ENCODE data around the gene MAPK8IP2. TPM values are rescaled to one million over a fixed set of nuclear protein-coding genes. Genes with fewer than 3 reads are reported as not detected.

The MAPK8IP2 gene
- total and polyA plus RNA-seq, 2 of the 4 experiments (the other 2 are of a cell fraction): under 0.01 to 0.14 TPM

DNA sequence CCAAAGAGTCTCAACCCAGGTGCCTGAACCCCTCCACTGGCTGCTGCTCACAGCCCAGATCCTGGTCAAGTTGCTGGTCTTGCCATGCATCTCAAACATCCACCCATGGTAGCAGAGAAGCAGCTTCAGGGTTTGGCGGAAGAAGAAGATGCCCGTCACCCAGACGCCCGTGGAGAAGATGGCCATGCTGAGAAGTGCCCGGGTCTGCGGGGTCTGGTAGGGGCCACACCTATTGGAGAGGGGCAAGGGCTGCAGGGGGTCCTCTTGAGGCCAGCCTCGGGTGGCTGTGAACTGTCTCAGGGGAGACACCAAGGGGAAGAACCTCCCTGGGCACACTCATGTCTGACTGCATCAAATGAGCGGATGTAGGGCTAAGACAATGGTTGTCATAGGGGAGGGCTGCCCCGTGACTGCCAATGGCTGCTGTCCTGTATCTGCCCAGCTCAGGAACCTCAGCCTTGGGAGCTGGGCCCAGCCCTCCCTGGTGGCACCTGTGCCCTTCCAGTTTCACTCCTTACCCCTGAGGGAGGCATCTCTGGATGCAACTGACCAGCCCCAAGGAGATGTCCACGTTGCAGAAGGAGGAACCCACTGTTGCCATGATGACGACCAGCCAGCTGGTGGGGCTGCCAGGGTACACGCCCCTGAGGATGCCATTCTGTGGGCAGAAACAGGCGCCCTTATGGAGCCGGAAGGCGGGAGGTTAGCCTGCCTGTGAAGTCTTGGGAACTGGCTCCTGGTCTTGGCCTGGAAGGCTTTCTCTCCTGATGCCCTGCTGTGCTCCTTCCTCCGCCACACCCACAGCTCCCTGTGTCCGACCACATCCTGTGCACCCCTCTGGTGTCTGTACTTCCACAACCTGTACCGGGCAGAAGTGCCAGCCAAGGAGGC is 23.5 kb upstream of the MAPK8IP2 start:
- Histone ChIP-seq H3K9me1 (ENCODE audit: insufficient read depth, low read length) (peaks cover 28% of the 10 kb centered on the region), H3K4me1 (ENCODE audit: control insufficient read depth, insufficient read depth, low read length) (peaks cover 17% of the 10 kb centered on the region), H3K23ac (ENCODE audit: low read depth, low read length) (no peak overlapping the region), H3K9me3 (ENCODE audit: control insufficient read depth, insufficient read depth, low read length) (no peaks in the 10 kb centered on the region), H2BK5ac (ENCODE audit: low read depth, low read length, poor library complexity, severe bottlenecking) (no peak overlapping the region), H2BK120ac (ENCODE audit: low read depth, low read length) (no peak overlapping the region), H3K27me3 (ENCODE audit: control insufficient read depth, insufficient read depth, low read length) (no peaks in the 10 kb centered on the region), H3K56ac (ENCODE audit: extremely low read depth, insufficient read depth, low read length) (no peak overlapping the region), H4K20me1 (ENCODE audit: insufficient read depth, low read length) (no peaks in the 10 kb centered on the region), H3K27ac (ENCODE audit: insufficient read depth, low read length) (no peak overlapping the region), H3K4me3 (ENCODE audit: insufficient read depth, low read depth, low read length) (no peak overlapping the region), H2AK5ac (ENCODE audit: low read depth, low read length) (peak overlapping the region; percentile 63), H2BK15ac (ENCODE audit: low read depth, low read length) (no peak overlapping the region), H3K4ac (ENCODE audit: low read depth, low read length) (no peak overlapping the region; the same call in 1 of the 2 replicates), H3K9ac (ENCODE audit: low read depth, low read length) (no peak overlapping the region), H2AK9ac (replicated peaks; ENCODE audit: low read depth, low read length, poor library complexity) (no peak overlapping the region), H3K79me1 (ENCODE audit: low read depth in 1 of 2, low read length in 2 of 2) (peaks cover 10 to 27% of the 10 kb centered on the region in 2 experiments; a peak in 3 of 4 replicates), H2BK20ac (ENCODE audit: low read depth, low read length) (no peak overlapping the region), H4K8ac (ENCODE audit: low read depth in 2 of 2, low read length in 2 of 2) (no peak overlapping the region), H3K14ac (replicated peaks; ENCODE audit: low read depth, low read length) (no peak overlapping the region; the same call in 1 of the 2 replicates), H3K4me2 (ENCODE audit: low read depth, low read length) (no peak overlapping the region), H4K5ac (ENCODE audit: low read depth, low read length) (no peak overlapping the region), H4K91ac (ENCODE audit: insufficient read depth, low read depth, low read length) (no peak overlapping the region), H2AFZ (replicated peaks; ENCODE audit: low read length, poor library complexity) (peak overlapping the region; percentile 58), H3K18ac (ENCODE audit: low read depth, low read length) (no peak overlapping the region), H3K36me3 (ENCODE audit: control insufficient read depth, insufficient read depth, low read length) (peaks cover 4% of the 10 kb centered on the region; the same call in 1 of the 2 replicates)
- DNase-seq (no peak), ATAC-seq (ENCODE audit: low read depth) (no peak)
- intact Hi-C loops (cut with micrococcal nuclease): loop anchor here (5.0 kb wide), 1 partner anchor 45 kb away; no protein-coding TSS in a partner anchor
- dilution Hi-C loops (cut with HindIII; ENCODE audit: low sequenced_read_pairs, unreplicated experiment): no loop called here
- in situ Hi-C loops (cut with MboI; ENCODE audit: low sequenced_read_pairs): loop anchor here (5.0 kb wide), 1 partner anchor 50 kb away; the partner anchor contains the start of gene SCO2
- ChIA-PET POLR2A (ENCODE audit: unreplicated experiment) (no interaction called here), CTCF (no interaction called here)
- 78% methylated on average over 6 of the region's 18 CpGs; no CpG with 5 or more reads in 1 of the 2 experiments for WGBS, 2 experiments (ENCODE audit: extremely low coverage in 2 of 2, insufficient read length in 1 of 2)
- BruUV-seq (replicated peaks): no TSS peak
- TF ChIP-seq BHLHE40 (IDR thresholded peaks at IDR 0.05; ENCODE audit: low read depth, low read length) (no peak), POLR2A (IDR thresholded peaks at IDR 0.05; ENCODE audit: low read depth, low read length) (no peak), RAD21 (IDR thresholded peaks at IDR 0.05; ENCODE audit: low read length) (no peak), NFE2L2 (IDR thresholded peaks at IDR 0.05; ENCODE audit: low read depth, low read length) (no peak), MAFK (IDR thresholded peaks at IDR 0.05; ENCODE audit: low read depth, low read length) (no peak), FOS (IDR thresholded peaks at IDR 0.05; ENCODE audit: low read depth, low read length) (no peak), RFX5 (IDR thresholded peaks at IDR 0.05; ENCODE audit: low read depth, low read length) (no peak), MAZ (IDR thresholded peaks at IDR 0.05; ENCODE audit: borderline replicate concordance, low read depth, low read length) (no peak), RCOR1 (IDR thresholded peaks at IDR 0.05; ENCODE audit: insufficient replicate concordance, low read length) (no peak), CEBPB (IDR thresholded peaks at IDR 0.05; ENCODE audit: low read depth, low read length) (no peak), MXI1 (IDR thresholded peaks at IDR 0.05; ENCODE audit: borderline replicate concordance, low read depth, low read length) (no peak), CHD1 (IDR thresholded peaks at IDR 0.05; ENCODE audit: low read depth, low read length) (no peak), SMC3 (IDR thresholded peaks at IDR 0.05; ENCODE audit: low read depth, low read length) (no peak)
- TF ChIP-seq, protein P1, sequence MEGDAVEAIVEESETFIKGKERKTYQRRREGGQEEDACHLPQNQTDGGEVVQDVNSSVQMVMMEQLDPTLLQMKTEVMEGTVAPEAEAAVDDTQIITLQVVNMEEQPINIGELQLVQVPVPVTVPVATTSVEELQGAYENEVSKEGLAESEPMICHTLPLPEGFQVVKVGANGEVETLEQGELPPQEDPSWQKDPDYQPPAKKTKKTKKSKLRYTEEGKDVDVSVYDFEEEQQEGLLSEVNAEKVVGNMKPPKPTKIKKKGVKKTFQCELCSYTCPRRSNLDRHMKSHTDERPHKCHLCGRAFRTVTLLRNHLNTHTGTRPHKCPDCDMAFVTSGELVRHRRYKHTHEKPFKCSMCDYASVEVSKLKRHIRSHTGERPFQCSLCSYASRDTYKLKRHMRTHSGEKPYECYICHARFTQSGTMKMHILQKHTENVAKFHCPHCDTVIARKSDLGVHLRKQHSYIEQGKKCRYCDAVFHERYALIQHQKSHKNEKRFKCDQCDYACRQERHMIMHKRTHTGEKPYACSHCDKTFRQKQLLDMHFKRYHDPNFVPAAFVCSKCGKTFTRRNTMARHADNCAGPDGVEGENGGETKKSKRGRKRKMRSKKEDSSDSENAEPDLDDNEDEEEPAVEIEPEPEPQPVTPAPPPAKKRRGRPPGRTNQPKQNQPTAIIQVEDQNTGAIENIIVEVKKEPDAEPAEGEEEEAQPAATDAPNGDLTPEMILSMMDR (conservative IDR thresholded peaks at IDR 0.05; ENCODE audit: low read depth, low read length): no peak
- TF ChIP-seq, protein P2, sequence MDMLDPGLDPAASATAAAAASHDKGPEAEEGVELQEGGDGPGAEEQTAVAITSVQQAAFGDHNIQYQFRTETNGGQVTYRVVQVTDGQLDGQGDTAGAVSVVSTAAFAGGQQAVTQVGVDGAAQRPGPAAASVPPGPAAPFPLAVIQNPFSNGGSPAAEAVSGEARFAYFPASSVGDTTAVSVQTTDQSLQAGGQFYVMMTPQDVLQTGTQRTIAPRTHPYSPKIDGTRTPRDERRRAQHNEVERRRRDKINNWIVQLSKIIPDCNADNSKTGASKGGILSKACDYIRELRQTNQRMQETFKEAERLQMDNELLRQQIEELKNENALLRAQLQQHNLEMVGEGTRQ (IDR thresholded peaks at IDR 0.05; ENCODE audit: low read depth, low read length): no peak
